GM19372 (cell line): ENCODE results near the gene LMTK2.
A peak's percentile ranks its signal among the peaks of the same experiment; 100 is the strongest.

Source experiments
- ATAC-seq: cut with Tn5 transposase; IDR thresholded peaks from one replicate; pipeline ENCODE4 v1.9.1; 2021; ENCODE audit warnings: mild to moderate bottlenecking, low read depth, moderate library complexity; ENCODE audit not compliant: unreplicated experiment

LMTK2 gene

GRCh38 chr7:98135984-98136383 is 29.3 kb downstream of the LMTK2 start:
- no peak for ATAC-seq

GRCh38 chr7:98136423-98136822 is 29.8 kb downstream of the LMTK2 start:
- ATAC-seq: no peak

- ATAC-seq: no peak
Measured at GRCh38 chr7:98137134-98137825, 30.6 kb downstream of the LMTK2 start.

GRCh38 chr7:98137826-98138151 is 31.1 kb downstream of the LMTK2 start:
- peak; percentile 58 for ATAC-seq

GRCh38 chr7:98138672-98139071 is 32.0 kb downstream of the LMTK2 start:
- no peak for ATAC-seq

- no peak for ATAC-seq
Measured at GRCh38 chr7:98142658-98143057, 36.0 kb downstream of the LMTK2 start.

- ATAC-seq: no peak
Measured at GRCh38 chr7:98148607-98149006, 41.9 kb downstream of the LMTK2 start.

- no peak for ATAC-seq
Measured at GRCh38 chr7:98149116-98149692, 42.5 kb downstream of the LMTK2 start.

- no peak for ATAC-seq
Measured at GRCh38 chr7:98151884-98152283, 45.2 kb downstream of the LMTK2 start.

DNA sequence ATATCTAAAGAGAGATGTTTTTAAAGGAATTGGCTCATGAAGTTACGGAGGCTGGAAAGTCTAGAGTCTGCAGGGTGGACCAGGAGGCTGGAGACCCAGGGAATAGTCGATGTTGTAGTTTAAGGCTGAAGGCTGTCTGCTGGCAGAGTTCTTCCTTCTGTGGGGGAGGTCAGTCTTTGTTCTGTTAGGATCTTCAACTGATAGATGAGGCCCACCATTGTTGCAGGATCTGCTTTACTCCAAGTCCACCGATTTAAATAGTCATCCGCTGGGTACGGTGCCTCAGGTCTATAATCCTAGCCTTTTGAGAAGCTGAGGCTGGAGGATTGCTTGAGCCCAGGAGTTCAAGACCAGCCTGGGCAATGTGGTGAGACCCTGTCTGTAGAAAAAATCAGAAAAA is 50.0 kb downstream of the LMTK2 start:
- ATAC-seq: no peak

DNA sequence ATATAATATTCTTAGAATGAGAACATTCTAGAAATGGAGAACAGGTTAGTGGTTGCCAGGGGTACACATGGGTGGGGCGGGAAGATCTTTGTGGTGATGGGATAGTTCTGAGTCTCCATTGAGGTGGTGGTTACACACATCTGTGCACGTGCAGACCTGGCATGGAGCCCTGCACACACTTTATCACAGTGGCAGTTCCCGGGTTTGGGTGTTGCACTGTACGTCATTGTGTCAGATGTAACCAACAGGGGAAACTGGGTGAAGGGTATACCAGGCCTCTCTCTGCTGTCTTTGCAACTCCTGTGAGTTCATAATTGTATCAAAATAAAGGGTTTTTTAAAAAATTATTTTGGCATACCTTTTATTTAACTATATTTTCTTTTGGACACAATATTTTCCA is 51.1 kb downstream of the LMTK2 start:
- ATAC-seq: no peak

- no peak for ATAC-seq
Measured at GRCh38 chr7:98162758-98163157, 56.1 kb downstream of the LMTK2 start.

- ATAC-seq: no peak
Measured at GRCh38 chr7:98163269-98163668, 56.6 kb downstream of the LMTK2 start.

DNA sequence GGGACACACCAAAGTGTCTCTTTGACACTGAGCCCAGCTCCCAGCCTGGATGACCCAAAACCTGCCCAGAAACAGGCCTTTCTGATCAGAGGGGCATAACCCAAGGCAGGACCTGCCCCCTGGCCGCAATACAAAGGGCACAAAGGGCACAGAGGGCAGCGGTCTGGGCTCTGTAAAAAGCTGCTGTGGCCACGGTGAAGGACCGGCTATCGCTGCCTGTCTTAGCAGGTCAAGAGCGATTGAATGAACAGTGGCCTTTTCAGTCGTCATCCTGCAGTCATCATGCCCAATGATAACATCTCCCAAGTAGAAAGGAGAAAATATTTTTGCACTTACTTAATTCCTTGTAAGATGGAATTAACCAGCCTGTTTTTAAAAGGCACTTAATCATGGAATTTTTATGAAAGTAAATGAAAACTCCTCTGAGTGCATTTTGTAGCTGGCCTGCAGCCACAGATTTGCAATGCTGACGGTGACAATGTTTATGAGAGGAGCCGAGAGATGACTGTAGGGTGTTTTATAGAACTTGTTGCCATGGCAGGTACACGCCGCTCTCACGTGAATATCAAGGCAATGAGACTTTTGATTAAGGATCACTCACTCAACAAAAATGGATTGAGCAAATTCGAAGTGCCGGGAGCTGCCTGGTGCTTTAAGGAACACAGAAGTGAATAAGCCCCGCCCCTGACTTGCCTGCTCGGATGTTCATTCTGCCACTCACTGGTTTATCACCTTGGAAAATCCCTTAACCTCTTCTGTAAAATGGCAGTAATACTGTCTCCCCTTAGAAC is 57.2 kb downstream of the LMTK2 start:
- no peak for ATAC-seq

DNA sequence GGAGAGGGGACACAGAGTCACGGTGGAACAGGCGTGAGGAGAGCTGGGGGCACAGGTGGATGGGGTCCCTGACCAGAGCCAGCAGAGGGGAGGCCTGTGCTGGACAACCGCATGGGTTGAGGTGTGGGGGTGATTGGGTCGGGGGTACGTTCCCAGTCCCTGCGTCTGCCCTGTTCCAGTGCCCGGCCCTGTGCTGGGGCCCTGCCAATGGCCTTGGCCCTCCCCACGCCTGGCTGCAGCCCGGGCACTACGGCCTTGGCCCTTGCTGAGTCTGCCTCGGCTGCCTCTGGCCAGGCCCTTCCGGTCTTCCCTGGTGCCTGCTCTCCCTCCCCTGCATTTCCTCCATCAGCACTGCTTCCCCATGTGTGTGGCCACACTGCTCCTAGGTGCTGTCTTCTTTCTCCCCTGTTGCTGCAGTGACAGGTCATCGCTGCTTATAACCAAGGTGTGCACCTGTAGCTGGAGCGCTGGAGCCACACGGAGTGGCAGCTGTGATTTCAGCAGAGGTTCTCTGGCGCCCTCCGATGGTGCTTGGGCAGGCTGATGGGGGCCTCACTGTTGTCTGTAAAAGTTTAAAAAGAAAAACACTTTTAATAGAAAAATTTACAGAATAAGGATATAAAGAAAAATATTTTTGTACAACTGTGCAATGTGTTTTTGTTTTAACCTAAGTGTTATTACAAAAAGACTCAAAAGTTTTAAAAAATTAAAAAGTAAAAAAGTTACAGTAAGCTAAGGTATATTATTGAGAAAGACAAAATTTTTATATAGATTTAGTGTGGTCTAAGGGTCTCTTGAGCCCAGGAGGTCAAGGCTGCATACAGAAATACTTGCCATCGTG is 59.4 kb downstream of the LMTK2 start:
- ATAC-seq: no peak

DNA sequence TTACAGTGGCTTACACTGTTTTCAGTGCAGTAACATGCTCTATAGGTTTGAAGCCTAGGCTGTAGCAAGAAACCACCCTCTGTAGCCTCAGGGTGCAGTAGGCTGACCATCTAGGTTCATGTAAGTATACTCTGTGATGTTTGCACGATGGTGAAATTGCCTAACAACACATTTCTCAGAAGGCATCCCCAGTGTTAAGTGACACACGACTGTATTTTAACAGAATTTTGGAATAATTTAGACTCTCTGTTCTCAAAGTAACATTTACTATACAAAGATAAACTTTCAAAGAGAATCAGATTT is 60.0 kb downstream of the LMTK2 start:
- no peak for ATAC-seq

DNA sequence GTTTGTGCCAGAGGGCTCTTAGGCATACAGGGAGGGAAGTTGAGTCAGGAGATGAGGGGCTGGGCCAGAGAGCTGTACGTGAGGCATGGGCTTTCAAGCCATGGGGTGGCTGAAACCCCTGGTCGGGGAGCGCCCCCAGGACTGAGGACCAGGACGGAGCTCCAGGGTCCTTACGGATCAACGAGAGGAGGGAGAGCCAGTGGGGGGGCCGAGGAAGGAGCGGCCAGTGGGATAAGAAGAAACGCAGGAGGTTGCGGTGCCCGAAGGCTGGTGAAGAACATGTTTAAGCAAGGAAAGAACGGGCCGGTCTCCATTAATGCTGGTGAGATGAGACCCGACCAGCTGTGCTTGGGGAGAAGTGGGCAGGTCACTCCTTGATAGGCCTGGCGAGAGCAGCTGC is 61.0 kb downstream of the LMTK2 start:
- ATAC-seq: no peak

DNA sequence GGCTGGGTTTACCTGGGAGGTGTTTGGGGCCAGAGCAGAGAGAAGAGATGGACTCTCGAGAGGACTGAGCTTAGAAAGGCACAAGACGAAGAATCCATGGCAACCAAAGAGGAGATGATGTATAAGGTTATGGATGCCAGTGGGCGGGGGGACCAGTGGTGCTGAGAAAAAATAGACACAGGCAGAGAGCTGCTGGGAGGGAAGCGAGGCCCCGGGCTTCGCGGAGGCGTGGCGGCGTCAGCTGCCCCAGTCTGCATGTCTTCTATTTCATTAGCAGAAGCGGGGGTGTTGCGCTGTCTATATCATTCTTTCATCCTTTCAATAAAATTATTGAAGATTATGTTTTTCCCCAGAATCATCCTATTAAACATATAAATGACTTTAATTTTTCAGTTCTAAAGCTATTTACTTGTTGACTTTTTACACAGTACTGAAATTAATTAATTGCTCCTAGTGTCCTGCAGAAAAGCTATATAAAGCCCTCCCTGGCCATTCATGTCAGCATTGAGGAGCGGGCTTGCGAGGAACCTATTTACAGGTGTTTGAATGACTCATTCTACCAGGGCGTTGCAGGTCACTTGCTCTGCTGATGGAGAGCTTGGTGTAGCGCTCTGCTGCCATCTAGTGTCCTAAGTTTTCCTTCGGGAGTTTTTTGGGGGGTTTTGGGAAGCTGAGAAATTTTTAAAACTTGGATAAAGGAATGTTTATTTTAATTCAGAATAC is 61.7 kb downstream of the LMTK2 start:
- peak; percentile 53 for ATAC-seq

GRCh38 chr7:98168904-98169621 is 62.4 kb downstream of the LMTK2 start:
- no peak for ATAC-seq

GRCh38 chr7:98170966-98171365 is 64.3 kb downstream of the LMTK2 start:
- ATAC-seq: no peak
